ENCODE data around the gene MLYCD.

- TF ChIP-seq CTCF (IDR thresholded peaks at IDR 0.05): no peak
- TF ChIP-seq POLR2A (IDR thresholded peaks at IDR 0.05): no peak
Measured at GRCh38 chr16:83870830-83871229, 28.1 kb upstream of the MLYCD start.
